HuH-7.5 (cell line): ENCODE data around the gene EXOC3.
"Not testable (repeated sequence)": the region's sequence is repeated elsewhere in the genome, so short reads cannot be mapped to it uniquely, and the experiment has no call there.

ENCODE experiments used
- DNase-seq: peaks from one replicate; pipeline ENCODE4 v3.0.0; 2011; ENCODE audit warnings: low spot score

Gene EXOC3

DNA sequence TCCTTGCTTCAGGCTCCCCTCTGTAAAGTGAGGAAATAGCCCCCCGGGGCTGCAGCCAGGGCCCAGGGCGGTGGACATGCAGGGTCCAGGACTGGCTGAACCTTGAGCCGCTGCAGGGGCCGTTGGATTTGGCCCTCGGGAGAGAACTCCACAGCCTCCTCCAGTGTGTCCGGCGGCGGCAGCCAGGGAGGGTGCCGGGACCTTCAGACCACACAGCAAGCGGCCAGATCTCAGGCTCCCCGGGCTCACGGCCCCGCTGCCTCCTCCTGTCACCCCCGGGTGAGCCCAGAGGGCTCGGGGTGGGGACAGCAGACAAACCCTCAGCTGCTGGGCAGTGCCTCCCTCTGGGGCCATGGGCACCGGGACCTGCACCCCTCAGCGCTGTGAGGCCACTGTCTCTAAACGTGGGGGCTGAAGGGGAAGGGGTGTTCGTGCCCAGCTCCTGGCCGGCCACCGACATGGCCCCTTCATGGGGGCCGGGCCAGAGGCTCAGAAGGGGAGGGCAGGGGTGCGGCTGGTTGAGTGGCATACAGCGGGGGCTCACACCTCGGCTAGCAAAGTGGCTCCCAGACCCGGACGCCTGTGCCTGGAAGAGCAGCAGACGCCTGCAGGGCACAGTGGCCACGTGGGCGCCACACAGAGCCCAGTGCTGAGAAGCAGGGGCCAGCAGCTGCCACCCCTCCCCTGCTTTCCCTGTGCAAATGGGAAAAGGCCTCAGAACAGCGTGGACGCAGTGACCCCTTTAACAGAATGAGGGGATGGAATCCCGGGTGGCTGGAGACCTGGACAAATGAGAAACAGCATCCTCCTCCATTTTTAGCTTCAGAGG is 61.6 kb downstream of the EXOC3 start:
- no peak for DNase-seq

DNA sequence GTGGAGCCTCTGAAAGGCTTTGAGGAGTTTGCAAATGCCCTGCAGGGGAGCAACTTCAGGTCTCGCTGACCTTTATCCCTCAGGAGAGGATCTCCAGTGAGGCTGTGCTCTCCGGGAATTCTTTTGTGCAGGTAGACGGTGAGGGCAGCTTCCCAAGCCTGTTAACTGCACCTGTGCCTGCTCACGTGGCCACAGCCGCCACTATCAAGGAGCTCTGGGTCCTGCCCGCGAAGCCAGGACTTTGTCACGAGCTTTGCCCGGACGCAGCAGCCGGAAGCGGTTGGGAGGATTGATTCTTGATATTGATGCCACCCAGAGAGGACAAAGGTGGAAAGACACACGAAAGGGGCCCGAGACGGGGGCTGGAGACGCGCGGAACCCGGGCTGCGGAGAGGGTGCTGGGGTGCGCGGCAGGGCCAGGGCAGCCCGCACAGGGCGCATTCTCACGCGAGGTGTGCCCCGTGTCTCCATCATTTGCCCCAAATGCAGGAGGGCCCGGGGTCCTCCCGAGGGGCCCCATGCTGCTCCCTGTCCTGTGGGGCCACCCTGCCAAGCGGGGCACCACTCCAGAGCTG is 63.1 kb downstream of the EXOC3 start:
- DNase-seq, result no peak

DNA sequence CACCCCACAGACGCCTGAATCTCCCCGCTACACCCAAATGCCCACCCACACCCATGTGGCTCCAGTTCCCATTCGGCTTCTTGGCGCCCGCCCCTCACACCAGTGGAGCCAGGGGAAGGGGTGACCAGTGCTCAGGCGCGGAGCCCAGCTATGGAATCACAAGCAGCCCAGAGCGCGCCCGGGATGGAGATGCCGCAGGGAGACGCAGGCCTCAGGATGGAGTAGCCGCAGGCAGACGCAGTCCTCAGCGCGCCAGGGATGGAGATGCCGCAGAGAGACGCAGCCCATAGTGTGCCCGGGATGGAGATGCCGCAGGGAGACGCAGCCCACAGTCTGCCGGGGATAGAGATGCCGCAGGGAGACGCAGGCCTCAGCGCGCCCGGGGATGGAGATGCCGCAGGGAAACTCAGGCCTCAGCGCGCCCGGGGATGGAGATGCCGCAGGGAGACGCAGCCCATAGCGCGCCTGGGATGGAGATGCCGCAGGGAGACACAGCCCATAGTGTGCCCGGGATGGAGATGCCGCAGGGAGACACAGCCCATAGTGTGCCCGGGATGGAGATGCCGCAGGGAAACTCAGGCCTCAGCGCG is 65.1 kb downstream of the EXOC3 start:
- not testable (repeated sequence) for DNase-seq

DNA sequence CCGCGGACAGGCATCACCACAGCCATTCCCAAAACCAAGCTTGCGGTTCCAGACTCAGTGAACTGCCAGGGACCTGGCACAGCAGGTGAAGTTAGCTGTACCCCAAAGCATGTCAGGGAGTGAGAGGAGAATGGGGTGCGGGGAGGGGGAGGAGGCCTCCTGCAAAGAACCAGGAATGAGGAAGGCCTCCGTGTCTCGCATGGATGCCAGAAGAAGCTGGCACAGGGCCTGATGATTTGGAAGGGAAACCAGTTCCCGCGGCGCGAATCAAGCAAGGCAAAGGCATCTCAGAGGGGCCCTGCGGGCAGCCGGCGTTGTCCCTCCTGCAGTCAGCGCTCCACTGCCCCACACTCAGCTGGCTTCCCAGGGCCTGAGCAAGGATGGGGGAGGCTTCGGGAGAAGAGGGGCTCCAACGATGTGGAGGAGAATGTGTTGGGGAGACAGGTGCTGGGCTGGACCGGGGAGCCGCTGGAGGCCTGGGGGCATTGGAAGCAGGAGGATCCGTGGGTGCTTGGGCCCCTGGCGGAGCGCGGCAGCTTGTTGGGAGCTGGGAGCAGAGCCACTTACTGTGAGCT is 66.7 kb downstream of the EXOC3 start:
- no peak for DNase-seq

DNA sequence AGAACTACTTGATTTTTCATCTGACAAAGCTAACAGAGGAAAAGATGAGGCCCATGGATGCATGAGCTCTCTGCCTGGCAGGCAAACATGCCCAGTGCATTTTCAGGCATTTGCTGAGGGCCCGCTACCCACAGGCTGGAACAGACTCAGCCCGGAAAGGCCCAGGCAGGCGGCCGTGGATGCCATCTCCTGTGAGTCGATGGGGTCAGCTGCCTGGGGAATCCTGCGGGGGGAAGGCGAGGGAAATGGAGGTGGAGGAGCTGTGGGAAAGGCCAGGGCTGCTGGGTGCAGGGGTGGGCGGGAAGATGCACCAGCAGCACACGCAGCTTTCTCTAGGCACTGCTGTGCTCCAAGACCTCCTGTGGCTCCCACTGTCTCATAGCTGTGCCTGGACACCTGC is 67.5 kb downstream of the EXOC3 start:
- DNase-seq, result no peak

DNA sequence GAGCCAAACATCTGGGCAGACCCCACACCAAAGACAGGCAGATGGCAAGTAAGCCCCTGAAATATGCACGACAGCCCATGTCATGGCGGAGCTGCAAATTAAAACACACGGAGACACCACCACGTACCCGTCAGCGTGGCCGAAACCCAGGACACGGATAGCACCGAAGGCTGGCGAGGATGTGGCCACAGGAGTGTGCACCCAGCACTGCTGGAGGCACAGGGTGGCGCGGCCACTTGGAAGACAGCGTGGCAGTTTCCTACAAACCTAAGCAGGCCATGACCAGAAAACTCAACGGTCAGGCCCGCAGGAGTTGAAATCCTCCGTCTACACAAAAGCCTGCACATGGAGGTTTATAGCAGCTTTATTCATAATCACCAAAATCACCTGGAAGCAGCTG is 68.5 kb downstream of the EXOC3 start:
- DNase-seq, result no peak

DNA sequence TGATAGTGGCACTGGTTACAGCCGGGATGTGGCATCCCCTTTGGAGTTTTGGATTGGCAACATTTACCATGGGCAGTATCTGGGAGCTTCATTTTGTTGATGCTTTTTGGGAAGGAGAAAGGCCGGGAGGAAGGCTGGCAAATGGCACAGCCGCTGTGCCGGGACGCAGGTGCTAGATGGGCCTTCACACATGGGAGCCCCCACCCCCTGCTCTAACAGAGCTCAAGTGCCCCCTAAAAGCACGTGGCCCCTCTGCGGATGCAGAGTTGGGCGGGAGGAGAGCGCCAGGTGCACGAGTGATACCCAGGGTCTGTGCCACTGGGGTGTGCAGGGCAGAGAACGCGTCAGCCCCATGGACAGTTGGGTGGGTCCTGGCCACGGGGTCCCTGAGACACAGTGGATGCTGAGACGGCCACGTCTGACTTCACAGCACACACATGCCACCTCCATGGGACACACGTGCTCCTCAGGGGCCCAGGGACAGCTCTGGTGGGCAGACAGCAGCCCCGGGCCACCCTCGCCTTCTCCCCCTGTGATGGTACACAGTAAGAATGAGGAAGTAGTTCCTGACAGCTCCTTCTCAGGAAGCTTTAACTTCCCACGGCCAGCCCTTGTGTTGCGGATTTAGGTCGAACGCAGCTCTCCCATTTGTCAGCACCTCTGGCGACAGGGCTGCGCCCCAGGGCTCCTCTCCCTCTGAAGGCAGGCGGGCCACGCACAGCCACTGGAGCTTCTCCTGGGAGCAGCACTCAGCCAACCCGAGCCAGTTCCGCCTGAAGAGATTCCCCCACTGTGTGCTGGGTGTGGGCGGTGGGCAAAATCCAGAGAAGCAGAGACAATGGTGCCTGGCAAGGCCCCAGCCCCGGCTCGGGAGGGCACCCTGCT is 70.5 kb downstream of the EXOC3 start:
- DNase-seq, result no peak

DNA sequence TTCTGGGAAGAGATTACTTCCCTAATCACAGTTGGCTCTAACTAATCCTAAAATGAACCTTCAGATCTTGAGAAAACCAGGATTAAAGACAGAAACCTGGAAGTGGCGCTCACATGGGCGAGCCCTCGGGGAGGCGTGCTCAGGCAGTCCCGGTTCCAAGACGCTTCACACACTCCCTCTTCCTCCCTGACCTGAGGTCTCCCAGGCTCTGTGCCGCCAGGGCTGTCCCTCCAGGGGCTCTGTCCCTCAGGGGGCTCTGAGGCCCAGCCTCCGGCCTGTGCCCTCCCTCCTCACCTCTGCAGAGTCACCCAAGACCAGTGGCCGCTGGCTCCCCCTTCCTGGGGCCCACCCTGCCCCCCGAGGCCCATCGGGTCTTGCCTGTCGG is 71.1 kb downstream of the EXOC3 start:
- DNase-seq, result no peak

DNA sequence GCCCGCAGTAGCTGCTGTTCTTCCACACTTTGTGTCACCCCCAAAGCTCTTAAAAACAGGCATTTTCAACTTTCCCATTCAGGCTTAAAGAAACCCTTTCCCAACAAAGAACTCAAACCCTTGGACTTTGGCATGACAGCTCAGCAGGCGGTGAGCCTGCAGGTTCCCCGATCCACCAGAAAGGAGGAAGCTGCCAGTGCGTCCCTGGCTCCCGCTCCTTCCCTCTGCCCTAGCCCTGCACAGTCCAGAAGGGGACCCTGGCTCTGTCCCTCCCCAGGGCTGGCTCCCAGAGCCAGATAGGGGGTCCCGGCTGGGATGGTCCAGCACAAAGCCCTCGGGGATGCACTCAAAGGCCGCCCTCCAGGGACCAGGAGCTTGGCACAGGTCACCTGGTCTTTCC is 71.7 kb downstream of the EXOC3 start:
- DNase-seq, result no peak

DNA sequence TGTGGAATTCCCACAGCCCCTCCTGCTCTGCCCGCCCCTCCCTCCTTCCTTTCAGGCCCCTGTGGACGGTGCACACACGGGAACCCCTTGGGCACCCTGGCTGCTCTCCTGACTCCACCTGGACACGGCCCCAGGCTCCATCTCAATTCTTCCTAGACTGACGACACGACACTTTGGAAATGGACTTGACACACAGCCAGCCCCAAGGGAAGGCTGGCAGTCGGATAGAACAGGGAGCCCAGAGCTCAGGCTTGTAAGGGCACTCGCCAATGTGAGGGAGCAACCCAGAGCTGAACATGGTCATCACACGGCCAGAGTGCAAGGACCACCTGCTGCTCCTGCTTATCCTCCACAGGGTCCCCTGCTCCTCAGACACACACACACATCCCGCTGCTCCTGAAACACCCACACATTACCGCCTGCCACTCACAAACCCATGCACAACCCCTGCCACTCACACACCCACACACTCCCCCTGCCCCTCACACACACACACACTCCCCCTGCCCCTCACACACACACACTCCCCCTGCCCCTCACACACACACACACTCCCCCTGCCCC is 72.4 kb downstream of the EXOC3 start:
- DNase-seq, result no peak

DNA sequence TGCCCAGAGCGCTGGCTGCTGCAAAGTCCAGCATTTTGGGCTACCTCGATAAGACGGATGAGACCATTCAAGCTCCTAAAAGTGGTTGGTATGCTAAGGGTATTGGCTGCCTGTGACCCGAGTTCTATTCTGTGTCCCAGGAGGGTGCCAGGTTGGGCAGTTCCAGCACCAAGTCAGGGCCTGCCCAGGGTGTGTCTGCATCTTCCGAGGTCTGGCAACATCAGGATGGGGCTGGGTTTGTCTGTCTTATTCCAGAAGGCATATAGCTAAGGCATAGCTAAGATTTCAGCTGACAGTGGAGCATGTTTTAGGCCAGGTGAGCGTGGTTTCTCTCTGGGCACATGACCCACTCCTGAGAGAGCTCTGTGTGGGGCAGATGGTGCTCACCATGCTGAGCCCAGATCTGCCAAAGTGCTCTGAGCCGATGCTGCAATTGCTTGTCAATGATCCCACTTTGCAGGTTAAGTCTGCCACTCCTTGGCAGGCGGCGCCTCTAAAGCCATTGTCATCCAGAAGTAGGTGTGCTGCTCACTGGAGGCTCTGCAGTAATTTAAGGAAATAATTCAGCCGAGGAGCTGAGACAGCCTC is 73.5 kb downstream of the EXOC3 start:
- no peak for DNase-seq
